Heart right ventricle (tissue), 16 donors: ENCODE measurements around the gene FANCF. TPM values are rescaled to one million over a fixed set of nuclear protein-coding genes. Genes with fewer than 3 reads are reported as not detected.
A peak's percentile ranks its signal among the peaks of the same experiment; 100 is the strongest.

Experiments used
- ATAC-seq, 8 donors: fragments of 200-7000 bp; cut with Tn5 transposase; one replicate each; pipeline ENCODE4 v1.9.1; 2020; ENCODE audit warnings: mild to moderate bottlenecking in 8 of 8, moderate library complexity in 8 of 8, moderate number of reproducible peaks in 1 of 8
- DNase-seq, 2 donors: peaks; one replicate each; pipeline ENCODE4 v3.0.0-alpha.2; 2020
- H3K27ac ChIP-seq, 10 donors: fragments of 200-600 bp; sonication (generic) in 2 of 10; one replicate each; pipeline versions ENCODE4 v1.5.0 to v1.8.0; 2020 to 2022; ENCODE audit warnings: mild to moderate bottlenecking in 3 of 10
- H3K27me3 ChIP-seq, 7 donors: fragments of 200-600 bp; one replicate each; pipeline ENCODE4 v1.8.0; 2021 to 2022; ENCODE audit warnings: mild to moderate bottlenecking in 2 of 7
- H3K36me3 ChIP-seq, 9 donors: fragments of 200-600 bp; sonication (generic) in 1 of 9; one replicate each; pipeline versions ENCODE4 v1.5.0 to v1.8.0; 2020 to 2022; ENCODE audit warnings: mild to moderate bottlenecking in 2 of 9
- H3K4me1 ChIP-seq, 9 donors: fragments of 200-600 bp; sonication (generic) in 1 of 9; one replicate each; pipeline versions ENCODE4 v1.5.0 to v1.8.0; 2020 to 2022; ENCODE audit warnings: mild to moderate bottlenecking in 4 of 9
- H3K4me3 ChIP-seq, 10 donors: fragments of 200-600 bp; sonication (generic) in 2 of 10; one replicate each; pipeline versions ENCODE4 v1.5.0 to v1.8.0; 2020 to 2022; ENCODE audit warnings: mild to moderate bottlenecking in 7 of 10, moderate library complexity in 2 of 10
- H3K9me3 ChIP-seq, 11 donors: fragments of 200-600 bp in 10 of 11; sonication (generic) in 2 of 11; one replicate each; pipeline versions ENCODE4 v1.5.0 to v1.8.0; 2013 to 2022; ENCODE audit warnings: mild to moderate bottlenecking in 2 of 11, control low read depth in 1 of 11, moderate library complexity in 1 of 11
- WGBS, 2 donors: extraction: QIAGEN DNeasy Blood & Tissue Kit; methylation state at CpG; one replicate each; pipeline ENCODE4 v1.1.7; 2013; ENCODE audit warnings: inconsistent platforms in 1 of 2; 5-methylcytosine and 5-hydroxymethylcytosine counted together
- intact Hi-C, 10 donors: fragments of 100-400 bp; cut with DNase I; formaldehyde crosslinking; loops; one replicate each; pipeline versions ENCODE4 v1.11.1 to v1.14.2; 2022
- long read RNA-seq, 3 donors: library from polyadenylated mRNA; unstranded; transcript quantifications; one replicate each; pipeline ENCODE4 v2.0.0, GENCODE V29; 2020 to 2021
- polyA plus RNA-seq, 2 donors: library from polyadenylated mRNA; stranded (reverse); fragments of 200-250 nt; gene quantifications; one replicate each; pipeline ENCODE4 v1.2.3, GENCODE V29; 2013
- total RNA-seq, 10 donors: library from RNA; stranded (reverse); fragmentation: NEBNext Ultra II Directional in 3 of 10; extraction: Animal tissue kit (Norgen Biotek cat#: 25700) in 3 of 10; gene quantifications; one replicate each; pipeline versions ENCODE4 v1.2.1 to v1.2.4, GENCODE V29; 2021 to 2023
- TF ChIP-seq, protein P1 (sequence below), 9 donors: fragments of 200-600 bp; sonication (generic) in 2 of 9; IDR thresholded peaks; one replicate each; pipeline versions ENCODE4 v1.5.0 to v1.8.0; 2021 to 2022; ENCODE audit warnings: antibody characterized with exemption in 9 of 9, mild to moderate bottlenecking in 5 of 9, moderate library complexity in 1 of 9
- donor health status: Arrhythmogenic right ventricular cardiomyopathy.
- donor health status: ischemic (EF 13 %, LVEDD 7.1; RV severe dilation, severe dysfunction).
- donor health status: healthy with polysubstance abuse.
- donor health status: DM: no; HTN: yes; CAD: no.
- donor health status: DM: no; HTN: no; CAD: no.
- donor health status: ischemic (EF 25% LVEDD 6.9; RV normal size, moderate dysfunction).
- donor health status: ischemic (EF 25% LVEDD 5.7; RV mildly dilated, moderate dysfunction).
- donor health status: healthy.
- donor health status: DM: yes; HTN: yes; CAD: no.
- donor health status: Ischemic cardiomyopathy.
- donor health status: ischemic (EF 35%, LVEDD 5.7; RV mildly dilated, moderate dysfunction).
- donor health status: nonischemic (EF 11% LVEDD 7.7; RV severe dilation, severe dysfunction).
- donor health status: DM: yes; HTN: yes; CAD: no.
- donor health status: PGD.
- donor health status: ischemic (EF 29% LVEDD 5.4; RV normal size, mild dysfunction).
- donor health status: nonischemic (EF 23%, LVEDD 6.1; RV moderate dilation, normal function).

FANCF gene, protein sequence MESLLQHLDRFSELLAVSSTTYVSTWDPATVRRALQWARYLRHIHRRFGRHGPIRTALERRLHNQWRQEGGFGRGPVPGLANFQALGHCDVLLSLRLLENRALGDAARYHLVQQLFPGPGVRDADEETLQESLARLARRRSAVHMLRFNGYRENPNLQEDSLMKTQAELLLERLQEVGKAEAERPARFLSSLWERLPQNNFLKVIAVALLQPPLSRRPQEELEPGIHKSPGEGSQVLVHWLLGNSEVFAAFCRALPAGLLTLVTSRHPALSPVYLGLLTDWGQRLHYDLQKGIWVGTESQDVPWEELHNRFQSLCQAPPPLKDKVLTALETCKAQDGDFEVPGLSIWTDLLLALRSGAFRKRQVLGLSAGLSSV
- 1 to 10 TPM; 3.1 to 7.6 (median 4.8) TPM for total RNA-seq
- 1 to 10 TPM; 3.5 to 4.4 TPM for polyA plus RNA-seq
- long read RNA-seq, donor 1, transcript FANCF-201 (1 exons, 2,952 nt), result major isoform, 29 of 29 reads
- long read RNA-seq, donor 1, partial matches to known transcripts, result 0 of 29 reads
- long read RNA-seq, donor 1, other reads (novel, unspliced or antisense), result 0 of 29 reads
- long read RNA-seq, donor 2, transcript FANCF-201 (1 exons, 2,952 nt), result major isoform, 26 of 26 reads
- long read RNA-seq, donor 2, partial matches to known transcripts, result 0 of 26 reads
- long read RNA-seq, donor 2, other reads (novel, unspliced or antisense), result 0 of 26 reads
- long read RNA-seq, donor 3, transcript FANCF-201 (1 exons, 2,952 nt), result major isoform, 25 of 25 reads
- long read RNA-seq, donor 3, partial matches to known transcripts, result 0 of 25 reads
- long read RNA-seq, donor 3, other reads (novel, unspliced or antisense), result 0 of 25 reads

DNA sequence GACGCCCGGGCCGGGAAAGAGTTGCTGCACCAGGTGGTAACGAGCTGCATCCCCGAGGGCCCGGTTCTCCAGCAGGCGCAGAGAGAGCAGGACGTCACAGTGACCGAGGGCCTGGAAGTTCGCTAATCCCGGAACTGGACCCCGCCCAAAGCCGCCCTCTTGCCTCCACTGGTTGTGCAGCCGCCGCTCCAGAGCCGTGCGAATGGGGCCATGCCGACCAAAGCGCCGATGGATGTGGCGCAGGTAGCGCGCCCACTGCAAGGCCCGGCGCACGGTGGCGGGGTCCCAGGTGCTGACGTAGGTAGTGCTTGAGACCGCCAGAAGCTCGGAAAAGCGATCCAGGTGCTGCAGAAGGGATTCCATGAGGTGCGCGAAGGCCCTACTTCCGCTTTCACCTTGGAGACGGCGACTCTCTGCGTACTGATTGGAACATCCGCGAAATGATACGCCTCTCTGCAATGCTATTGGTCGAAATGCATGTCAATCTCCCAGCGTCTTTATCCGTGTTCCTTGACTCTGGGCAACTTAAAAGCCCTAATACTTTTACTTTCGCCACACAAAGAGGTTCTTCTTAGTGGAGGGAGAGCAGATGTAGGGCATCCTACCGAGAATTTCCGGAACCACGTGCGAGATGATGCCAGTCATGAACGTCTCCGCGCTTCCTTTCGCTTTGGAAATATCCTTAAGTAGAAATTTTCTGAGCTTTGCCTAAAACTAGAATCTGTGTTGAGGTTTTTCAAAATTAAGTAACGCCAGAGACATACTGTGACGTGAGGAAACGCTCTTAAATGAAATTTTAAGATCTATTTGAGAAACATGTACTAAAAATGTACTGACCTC is at the start of gene FANCF:
FANCF (minus strand) TSS at position 376 of the 840 bp plus-strand sequence; CDS start at position 363, 13 bp downstream.
- no peaks in the 10 kb centered on the region for H3K27me3 ChIP-seq
- TF ChIP-seq, protein P1, sequence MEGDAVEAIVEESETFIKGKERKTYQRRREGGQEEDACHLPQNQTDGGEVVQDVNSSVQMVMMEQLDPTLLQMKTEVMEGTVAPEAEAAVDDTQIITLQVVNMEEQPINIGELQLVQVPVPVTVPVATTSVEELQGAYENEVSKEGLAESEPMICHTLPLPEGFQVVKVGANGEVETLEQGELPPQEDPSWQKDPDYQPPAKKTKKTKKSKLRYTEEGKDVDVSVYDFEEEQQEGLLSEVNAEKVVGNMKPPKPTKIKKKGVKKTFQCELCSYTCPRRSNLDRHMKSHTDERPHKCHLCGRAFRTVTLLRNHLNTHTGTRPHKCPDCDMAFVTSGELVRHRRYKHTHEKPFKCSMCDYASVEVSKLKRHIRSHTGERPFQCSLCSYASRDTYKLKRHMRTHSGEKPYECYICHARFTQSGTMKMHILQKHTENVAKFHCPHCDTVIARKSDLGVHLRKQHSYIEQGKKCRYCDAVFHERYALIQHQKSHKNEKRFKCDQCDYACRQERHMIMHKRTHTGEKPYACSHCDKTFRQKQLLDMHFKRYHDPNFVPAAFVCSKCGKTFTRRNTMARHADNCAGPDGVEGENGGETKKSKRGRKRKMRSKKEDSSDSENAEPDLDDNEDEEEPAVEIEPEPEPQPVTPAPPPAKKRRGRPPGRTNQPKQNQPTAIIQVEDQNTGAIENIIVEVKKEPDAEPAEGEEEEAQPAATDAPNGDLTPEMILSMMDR (IDR thresholded peaks at IDR 0.05), result no peak
- intact Hi-C loops, result loop anchor here in 3 of 10 donors (2.0 to 10.0 kb wide), 4 partner anchors 102 to 193 kb away; no protein-coding TSS in a partner anchor
- no peaks in the 10 kb centered on the region for H3K9me3 ChIP-seq
- peak within 1 kb of the TSS; percentile 37 to 98 (median 84) for H3K4me3 ChIP-seq
- H3K27ac ChIP-seq, result peak within 1 kb of the TSS; percentile 60 to 94 (median 85)
- peak; percentile 87 to 98 for DNase-seq
- ATAC-seq, result peak; percentile 98 to 99 (median 98)
- peaks cover 0 to 22% (median 18%) of the 10 kb centered on the region in 9 donors for H3K4me1 ChIP-seq
- H3K36me3 ChIP-seq, result no peaks in the 10 kb centered on the region
- WGBS, 2 donors, result 0 to 1% methylated on average over 55 of the region's 55 CpGs

DNA sequence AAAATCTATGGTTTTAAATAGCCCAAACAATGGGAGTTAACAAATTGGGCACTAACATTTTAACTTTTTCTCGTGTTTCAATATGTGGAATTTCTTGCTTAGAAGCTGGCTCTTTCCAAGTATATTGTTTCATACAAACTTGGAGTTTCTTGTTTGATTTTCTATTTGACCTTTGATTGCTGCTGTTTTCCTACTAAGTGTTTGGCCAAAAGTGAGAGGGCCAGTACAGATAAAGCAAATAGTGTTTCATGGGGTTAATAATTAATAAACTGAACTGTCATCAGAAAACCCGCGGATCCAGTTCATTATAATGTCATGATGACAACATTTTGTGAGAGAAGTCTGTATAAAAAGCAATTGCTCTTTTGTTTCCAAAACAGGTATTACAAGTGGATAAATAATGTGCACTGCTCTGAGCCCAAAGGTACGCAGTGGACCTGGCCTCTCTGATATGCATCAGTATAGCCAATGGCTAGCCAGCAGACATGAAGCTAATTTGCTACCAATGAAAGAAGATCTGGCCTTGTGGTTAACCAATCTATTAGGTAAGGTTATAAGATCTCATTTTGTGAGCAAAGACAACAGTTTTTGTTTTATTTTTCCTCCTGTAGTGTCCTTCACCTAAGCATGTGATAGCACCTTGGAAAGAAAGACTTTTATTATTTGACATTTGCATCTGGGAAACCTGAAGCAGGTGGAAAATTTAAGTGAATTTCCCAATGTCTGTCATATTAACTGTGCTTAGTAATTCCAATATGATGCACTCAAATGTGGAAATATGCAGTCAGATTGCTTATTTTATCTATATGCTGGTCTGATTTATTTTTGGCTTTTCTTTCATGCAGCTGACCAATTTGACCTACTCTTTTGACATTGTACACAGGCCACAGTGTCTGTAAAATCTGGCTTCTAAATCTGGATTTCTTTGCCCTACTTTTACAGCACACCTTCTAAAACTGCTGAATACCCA is 49.1 kb upstream of the FANCF start:
- H3K4me3 ChIP-seq, result no peak overlapping the region
- H3K27ac ChIP-seq, result peak overlapping the region in 6 of 10 donors; percentile 16 to 58 (median 47)
- 89 to 93% methylated on average over 4 of the region's 4 CpGs for WGBS, 2 donors
- H3K4me1 ChIP-seq, result peaks cover 0 to 15% (median 0%) of the 10 kb centered on the region in 9 donors
- peaks cover 0 to 11% (median 0%) of the 10 kb centered on the region in 7 donors for H3K27me3 ChIP-seq
- no peaks in the 10 kb centered on the region for H3K9me3 ChIP-seq
- DNase-seq, result no peak
- TF ChIP-seq, protein P1 (IDR thresholded peaks at IDR 0.05), result no peak
- no peaks in the 10 kb centered on the region for H3K36me3 ChIP-seq
- ATAC-seq, result peak in 4 of 8 donors; percentile 27 to 53 (median 35)
- intact Hi-C loops, result loop anchor here in 5 of 10 donors (5.0 to 10.0 kb wide), 4 partner anchors 50 to 480 kb away; partner anchors contain the start of gene ANO5 (in 1 of the 5)

DNA sequence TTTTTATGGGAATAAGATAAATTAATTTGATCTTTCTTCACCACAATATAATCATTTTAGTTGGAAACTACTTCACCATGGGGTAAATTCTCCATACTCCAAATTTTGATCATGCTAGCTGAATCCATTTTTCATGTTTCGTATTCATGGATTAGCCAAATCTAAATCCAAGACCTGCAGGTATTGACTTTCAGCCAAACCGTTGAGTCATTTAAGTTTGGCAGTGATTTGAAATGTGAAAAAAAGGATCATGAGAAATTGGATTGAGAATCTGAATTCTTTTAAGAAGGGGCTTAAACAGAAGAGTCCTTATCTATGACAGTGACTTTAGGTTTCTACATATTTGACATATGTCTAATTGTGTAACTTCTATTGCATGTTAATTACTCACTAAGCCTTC is 46.1 kb upstream of the FANCF start:
- no peak for DNase-seq
- no peak for ATAC-seq
- no peaks in the 10 kb centered on the region for H3K36me3 ChIP-seq
- TF ChIP-seq, protein P1 (IDR thresholded peaks at IDR 0.05), result no peak
- H3K4me1 ChIP-seq, result peaks cover 0 to 15% (median 0%) of the 10 kb centered on the region in 9 donors
- WGBS, 2 donors, result 42 to 48% methylated on average over 2 of the region's 2 CpGs
- no peak overlapping the region for H3K4me3 ChIP-seq
- peak overlapping the region in 3 of 10 donors; percentile 27 to 47 (median 35) for H3K27ac ChIP-seq
- intact Hi-C loops, result loop anchor here in 4 of 10 donors (5.0 to 10.0 kb wide), 3 partner anchors 53 to 477 kb away; partner anchors contain the start of gene ANO5 (in 1 of the 4)
- H3K9me3 ChIP-seq, result no peaks in the 10 kb centered on the region
- H3K27me3 ChIP-seq, result peaks cover 0 to 39% (median 0%) of the 10 kb centered on the region in 7 donors
